Measurements from ENCODE around the gene MBD6.

MBD6 gene

GRCh38 chr12:57554453-57554852 lies 31.8 kb downstream of the MBD6 start:
- TF ChIP-seq MAX (IDR thresholded peaks at IDR 0.05) = no peak
- no peak for TF ChIP-seq ZBTB7A (IDR thresholded peaks at IDR 0.05; ENCODE audit: low read depth)
- TF ChIP-seq TEAD4 (IDR thresholded peaks at IDR 0.05) = no peak
- TF ChIP-seq RAD21 (IDR thresholded peaks at IDR 0.05; ENCODE audit: low read depth) = no peak
- no peak for TF ChIP-seq USF1 (IDR thresholded peaks at IDR 0.05)
- TF ChIP-seq FOXM1 (IDR thresholded peaks at IDR 0.05; ENCODE audit: borderline replicate concordance, low read depth) = no peak
- no peak for TF ChIP-seq EGR1 (IDR thresholded peaks at IDR 0.05)
- no peak for TF ChIP-seq CEBPB (IDR thresholded peaks at IDR 0.05)
- TF ChIP-seq CREB1 (IDR thresholded peaks at IDR 0.05; ENCODE audit: low read depth) = no peak
- no peak for TF ChIP-seq TCF12 (IDR thresholded peaks at IDR 0.05; ENCODE audit: low read depth)
- no peak for TF ChIP-seq YY1 (IDR thresholded peaks at IDR 0.05; ENCODE audit: low read depth)
- no peak for TF ChIP-seq NFIC (IDR thresholded peaks at IDR 0.05)
- TF ChIP-seq TAF1 (IDR thresholded peaks at IDR 0.05; ENCODE audit: low read depth) = no peak
- TF ChIP-seq, protein P1, sequence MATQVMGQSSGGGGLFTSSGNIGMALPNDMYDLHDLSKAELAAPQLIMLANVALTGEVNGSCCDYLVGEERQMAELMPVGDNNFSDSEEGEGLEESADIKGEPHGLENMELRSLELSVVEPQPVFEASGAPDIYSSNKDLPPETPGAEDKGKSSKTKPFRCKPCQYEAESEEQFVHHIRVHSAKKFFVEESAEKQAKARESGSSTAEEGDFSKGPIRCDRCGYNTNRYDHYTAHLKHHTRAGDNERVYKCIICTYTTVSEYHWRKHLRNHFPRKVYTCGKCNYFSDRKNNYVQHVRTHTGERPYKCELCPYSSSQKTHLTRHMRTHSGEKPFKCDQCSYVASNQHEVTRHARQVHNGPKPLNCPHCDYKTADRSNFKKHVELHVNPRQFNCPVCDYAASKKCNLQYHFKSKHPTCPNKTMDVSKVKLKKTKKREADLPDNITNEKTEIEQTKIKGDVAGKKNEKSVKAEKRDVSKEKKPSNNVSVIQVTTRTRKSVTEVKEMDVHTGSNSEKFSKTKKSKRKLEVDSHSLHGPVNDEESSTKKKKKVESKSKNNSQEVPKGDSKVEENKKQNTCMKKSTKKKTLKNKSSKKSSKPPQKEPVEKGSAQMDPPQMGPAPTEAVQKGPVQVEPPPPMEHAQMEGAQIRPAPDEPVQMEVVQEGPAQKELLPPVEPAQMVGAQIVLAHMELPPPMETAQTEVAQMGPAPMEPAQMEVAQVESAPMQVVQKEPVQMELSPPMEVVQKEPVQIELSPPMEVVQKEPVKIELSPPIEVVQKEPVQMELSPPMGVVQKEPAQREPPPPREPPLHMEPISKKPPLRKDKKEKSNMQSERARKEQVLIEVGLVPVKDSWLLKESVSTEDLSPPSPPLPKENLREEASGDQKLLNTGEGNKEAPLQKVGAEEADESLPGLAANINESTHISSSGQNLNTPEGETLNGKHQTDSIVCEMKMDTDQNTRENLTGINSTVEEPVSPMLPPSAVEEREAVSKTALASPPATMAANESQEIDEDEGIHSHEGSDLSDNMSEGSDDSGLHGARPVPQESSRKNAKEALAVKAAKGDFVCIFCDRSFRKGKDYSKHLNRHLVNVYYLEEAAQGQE (IDR thresholded peaks at IDR 0.05; ENCODE audit: low read depth) = no peak
- no peak for TF ChIP-seq EP300 (IDR thresholded peaks at IDR 0.05; ENCODE audit: borderline replicate concordance)

GRCh38 chr12:57554897-57555296 lies 32.3 kb downstream of the MBD6 start:
- TF ChIP-seq NFIC (IDR thresholded peaks at IDR 0.05) (no peak), EGR1 (IDR thresholded peaks at IDR 0.05) (no peak), MAX (IDR thresholded peaks at IDR 0.05) (no peak), EP300 (IDR thresholded peaks at IDR 0.05; ENCODE audit: borderline replicate concordance) (no peak), CEBPB (IDR thresholded peaks at IDR 0.05) (no peak), RAD21 (IDR thresholded peaks at IDR 0.05; ENCODE audit: low read depth) (no peak), YY1 (IDR thresholded peaks at IDR 0.05; ENCODE audit: low read depth) (no peak), ZBTB7A (IDR thresholded peaks at IDR 0.05; ENCODE audit: low read depth) (no peak), TEAD4 (IDR thresholded peaks at IDR 0.05) (no peak), USF1 (IDR thresholded peaks at IDR 0.05) (no peak), FOXM1 (IDR thresholded peaks at IDR 0.05; ENCODE audit: borderline replicate concordance, low read depth) (no peak), TAF1 (IDR thresholded peaks at IDR 0.05; ENCODE audit: low read depth) (no peak), TCF12 (IDR thresholded peaks at IDR 0.05; ENCODE audit: low read depth) (no peak), CREB1 (IDR thresholded peaks at IDR 0.05; ENCODE audit: low read depth) (no peak)
- TF ChIP-seq, protein P1 (IDR thresholded peaks at IDR 0.05; ENCODE audit: low read depth) = no peak

GRCh38 chr12:57558864-57559263 lies 36.2 kb downstream of the MBD6 start:
- no peak for TF ChIP-seq CEBPB (IDR thresholded peaks at IDR 0.05)
- no peak for TF ChIP-seq TAF1 (IDR thresholded peaks at IDR 0.05; ENCODE audit: low read depth)
- no peak for TF ChIP-seq USF1 (IDR thresholded peaks at IDR 0.05)
- TF ChIP-seq, protein P1 (IDR thresholded peaks at IDR 0.05; ENCODE audit: low read depth) = no peak
- TF ChIP-seq FOXM1 (IDR thresholded peaks at IDR 0.05; ENCODE audit: borderline replicate concordance, low read depth) = no peak
- no peak for TF ChIP-seq TEAD4 (IDR thresholded peaks at IDR 0.05)
- TF ChIP-seq RAD21 (IDR thresholded peaks at IDR 0.05; ENCODE audit: low read depth) = no peak
- no peak for TF ChIP-seq ZBTB7A (IDR thresholded peaks at IDR 0.05; ENCODE audit: low read depth)

- TF ChIP-seq CEBPB (IDR thresholded peaks at IDR 0.05) (no peak), NFIC (IDR thresholded peaks at IDR 0.05) (no peak), RAD21 (IDR thresholded peaks at IDR 0.05; ENCODE audit: low read depth) (no peak)
Observed at GRCh38 chr12:57560516-57560915, 37.9 kb downstream of the MBD6 start.
